ENCODE data around the gene CYFIP2.

Gene CYFIP2

GRCh38 chr5:157248821-157249470, 17.0 kb upstream of the CYFIP2 start:
- no peak overlapping the region for H3K4me3 ChIP-seq (ENCODE audit: low read depth, low read length)
- no peak overlapping the region for H3K27ac ChIP-seq
- no peaks in the 10 kb centered on the region for H3K9me3 ChIP-seq (ENCODE audit: severe bottlenecking)
- no peak for TF ChIP-seq CTCF (IDR thresholded peaks at IDR 0.05; ENCODE audit: low read depth, low read length)
- DNase-seq, result no peak
- no peaks in the 10 kb centered on the region for H3K36me3 ChIP-seq
- no peaks in the 10 kb centered on the region for H3K27me3 ChIP-seq (ENCODE audit: insufficient read depth, low read depth, severe bottlenecking)

GRCh38 chr5:157252711-157253465, 13.0 kb upstream of the CYFIP2 start:
- DNase-seq, result no peak
- TF ChIP-seq CTCF (IDR thresholded peaks at IDR 0.05; ENCODE audit: low read depth, low read length), result no peak
- Histone ChIP-seq H3K27me3 (ENCODE audit: insufficient read depth, low read depth, severe bottlenecking) (no peaks in the 10 kb centered on the region), H3K9me3 (ENCODE audit: severe bottlenecking) (no peaks in the 10 kb centered on the region), H3K36me3 (no peaks in the 10 kb centered on the region), H3K27ac (no peak overlapping the region), H3K4me3 (ENCODE audit: low read depth, low read length) (no peak overlapping the region)

GRCh38 chr5:157253547-157253946, 12.4 kb upstream of the CYFIP2 start:
- H3K9me3 ChIP-seq (ENCODE audit: severe bottlenecking), result no peaks in the 10 kb centered on the region
- no peak overlapping the region for H3K4me3 ChIP-seq (ENCODE audit: low read depth, low read length)
- H3K27ac ChIP-seq, result no peak overlapping the region
- DNase-seq, result peak; percentile 39
- peak; percentile 75 for TF ChIP-seq CTCF (IDR thresholded peaks at IDR 0.05; ENCODE audit: low read depth, low read length)
- H3K36me3 ChIP-seq, result no peaks in the 10 kb centered on the region
- H3K27me3 ChIP-seq (ENCODE audit: insufficient read depth, low read depth, severe bottlenecking), result no peaks in the 10 kb centered on the region

- H3K4me3 ChIP-seq (ENCODE audit: low read depth, low read length), result no peak overlapping the region
- no peak for TF ChIP-seq CTCF (IDR thresholded peaks at IDR 0.05; ENCODE audit: low read depth, low read length)
- H3K9me3 ChIP-seq (ENCODE audit: severe bottlenecking), result no peaks in the 10 kb centered on the region
- H3K36me3 ChIP-seq, result no peaks in the 10 kb centered on the region
- no peaks in the 10 kb centered on the region for H3K27me3 ChIP-seq (ENCODE audit: insufficient read depth, low read depth, severe bottlenecking)
- H3K27ac ChIP-seq, result no peak overlapping the region
- no peak for DNase-seq
These were observed 7.5 kb upstream of the CYFIP2 start for GRCh38 chr5:157258450-157258849.

GRCh38 chr5:157259699-157260098, 6.2 kb upstream of the CYFIP2 start:
- Histone ChIP-seq H3K27ac (no peak overlapping the region), H3K36me3 (no peaks in the 10 kb centered on the region), H3K4me3 (ENCODE audit: low read depth, low read length) (no peak overlapping the region), H3K9me3 (ENCODE audit: severe bottlenecking) (no peaks in the 10 kb centered on the region), H3K27me3 (ENCODE audit: insufficient read depth, low read depth, severe bottlenecking) (no peaks in the 10 kb centered on the region)
- TF ChIP-seq CTCF (IDR thresholded peaks at IDR 0.05; ENCODE audit: low read depth, low read length), result no peak
- no peak for DNase-seq
